Measurements from ENCODE around the gene FYB1. TPM values are rescaled to one million over a fixed set of nuclear protein-coding genes. Genes with fewer than 3 reads are reported as not detected.

Gene FYB1
- total and polyA plus RNA-seq, 2 experiments from 2014 or later = 1.1 to 2.4 TPM

GRCh38 chr5:39178171-39178570, 41.2 kb downstream of the FYB1 start:
- no peak for TF ChIP-seq CTCF (IDR thresholded peaks at IDR 0.05; ENCODE audit: poor library complexity)
- no peak for TF ChIP-seq EZH2phosphoT487 (IDR thresholded peaks at IDR 0.05; ENCODE audit: low read depth, severe bottlenecking, unreplicated experiment)
- no peak for TF ChIP-seq EZH2 (IDR thresholded peaks at IDR 0.05; ENCODE audit: borderline replicate concordance)
- Histone ChIP-seq H3K9me2 (replicated peaks; ENCODE audit: insufficient read depth) (no peaks in the 10 kb centered on the region), H3K9me3 (ENCODE audit: low read depth) (no peaks in the 10 kb centered on the region), H3K4me1 (ENCODE audit: insufficient read depth) (no peaks in the 10 kb centered on the region), H4K20me1 (ENCODE audit: insufficient read depth, poor library complexity, severe bottlenecking) (no peaks in the 10 kb centered on the region), H2AFZ (no peak overlapping the region), H3K27me3 (no peaks in the 10 kb centered on the region), H3K27ac (no peak overlapping the region), H3K36me3 (replicated peaks; ENCODE audit: insufficient read depth, low read depth) (no peaks in the 10 kb centered on the region), H3K4me3 (no peak overlapping the region), H3K4me2 (no peak overlapping the region), H3K79me2 (no peaks in the 10 kb centered on the region)
- no peak for DNase-seq (ENCODE audit: low spot score)
- WGBS (ENCODE audit: low lambda C conversion rate, missing lambda C conversion rate) = 46% methylated on average over 3 of the region's 3 CpGs

- Histone ChIP-seq H3K27ac (no peak overlapping the region), H3K4me3 (no peak overlapping the region)
- WGBS (ENCODE audit: low lambda C conversion rate, missing lambda C conversion rate) = 66% methylated on average over 3 of the region's 3 CpGs
These were observed 41.8 kb downstream of the FYB1 start for GRCh38 chr5:39177631-39177964.

GRCh38 chr5:39176759-39177630, 42.4 kb downstream of the FYB1 start:
- WGBS (ENCODE audit: low lambda C conversion rate, missing lambda C conversion rate) = 83% methylated on average over 3 of the region's 3 CpGs
- no peak for DNase-seq (ENCODE audit: low spot score)
- H3K27ac ChIP-seq = no peak overlapping the region
- no peaks in the 10 kb centered on the region for H3K9me3 ChIP-seq (ENCODE audit: low read depth)
- no peaks in the 10 kb centered on the region for H3K4me1 ChIP-seq (ENCODE audit: insufficient read depth)
- no peak overlapping the region for H3K4me2 ChIP-seq
- no peaks in the 10 kb centered on the region for H4K20me1 ChIP-seq (ENCODE audit: insufficient read depth, poor library complexity, severe bottlenecking)
- no peaks in the 10 kb centered on the region for H3K27me3 ChIP-seq
- H3K4me3 ChIP-seq = no peak overlapping the region
- no peaks in the 10 kb centered on the region for H3K79me2 ChIP-seq
- no peaks in the 10 kb centered on the region for H3K9me2 ChIP-seq (replicated peaks; ENCODE audit: insufficient read depth)
- H2AFZ ChIP-seq = no peak overlapping the region
- no peaks in the 10 kb centered on the region for H3K36me3 ChIP-seq (replicated peaks; ENCODE audit: insufficient read depth, low read depth)
- TF ChIP-seq EZH2phosphoT487 (IDR thresholded peaks at IDR 0.05; ENCODE audit: low read depth, severe bottlenecking, unreplicated experiment) = no peak
- no peak for TF ChIP-seq EZH2 (IDR thresholded peaks at IDR 0.05; ENCODE audit: borderline replicate concordance)
- no peak for TF ChIP-seq CTCF (IDR thresholded peaks at IDR 0.05; ENCODE audit: poor library complexity)

More at GRCh38 chr5:39177631-39177964, 41.8 kb downstream of the FYB1 start:
- Histone ChIP-seq H3K27me3 (no peaks in the 10 kb centered on the region), H4K20me1 (ENCODE audit: insufficient read depth, poor library complexity, severe bottlenecking) (no peaks in the 10 kb centered on the region), H3K9me3 (ENCODE audit: low read depth) (no peaks in the 10 kb centered on the region), H3K36me3 (replicated peaks; ENCODE audit: insufficient read depth, low read depth) (no peaks in the 10 kb centered on the region), H3K4me1 (ENCODE audit: insufficient read depth) (no peaks in the 10 kb centered on the region), H3K9me2 (replicated peaks; ENCODE audit: insufficient read depth) (no peaks in the 10 kb centered on the region), H2AFZ (no peak overlapping the region), H3K4me2 (no peak overlapping the region), H3K79me2 (no peaks in the 10 kb centered on the region)
- TF ChIP-seq EZH2 (IDR thresholded peaks at IDR 0.05; ENCODE audit: borderline replicate concordance) (no peak), EZH2phosphoT487 (IDR thresholded peaks at IDR 0.05; ENCODE audit: low read depth, severe bottlenecking, unreplicated experiment) (no peak), CTCF (IDR thresholded peaks at IDR 0.05; ENCODE audit: poor library complexity) (no peak)
- DNase-seq (ENCODE audit: low spot score) = no peak
